ENCODE data around the gene DPAGT1.
"Not testable (repeated sequence)": the region's sequence is repeated elsewhere in the genome, so short reads cannot be mapped to it uniquely, and the experiment has no call there.

Gene DPAGT1

GRCh38 chr11:119115484-119116234, 14.0 kb upstream of the DPAGT1 start:
- DNase-seq: no peak

GRCh38 chr11:119114351-119114750, 12.7 kb upstream of the DPAGT1 start:
- DNase-seq: no peak

- no peak for DNase-seq
Observed at GRCh38 chr11:119113716-119114115, 12.1 kb upstream of the DPAGT1 start.

- DNase-seq: no peak
Observed at GRCh38 chr11:119112314-119113020, 10.8 kb upstream of the DPAGT1 start.

GRCh38 chr11:119111361-119111925, 9.8 kb upstream of the DPAGT1 start:
- no peak for DNase-seq

GRCh38 chr11:119110439-119110838, 8.8 kb upstream of the DPAGT1 start:
- no peak for DNase-seq

GRCh38 chr11:119109843-119110242, 8.2 kb upstream of the DPAGT1 start:
- DNase-seq: no peak

- no peak for DNase-seq
Observed at GRCh38 chr11:119108857-119109221, 7.2 kb upstream of the DPAGT1 start.

GRCh38 chr11:119108146-119108856, 6.6 kb upstream of the DPAGT1 start:
- DNase-seq: peak; percentile 63 to 70

GRCh38 chr11:119107538-119108145, 6.0 kb upstream of the DPAGT1 start:
- DNase-seq: no peak

- peak; percentile 92 for DNase-seq
Observed at GRCh38 chr11:119106564-119107537, 5.2 kb upstream of the DPAGT1 start, which contains the start of gene C2CD2L. TSS of gene C2CD2L (plus strand) at chr11:119107344. CDS start at chr11:119107742, 398 bp downstream.

GRCh38 chr11:119103793-119104192, 2.1 kb upstream of the DPAGT1 start:
- DNase-seq: no peak

- DNase-seq: not testable (repeated sequence)
Observed at GRCh38 chr11:119103161-119103664, 1.6 kb upstream of the DPAGT1 start.

GRCh38 chr11:119100994-119101758, 477 bp downstream of the DPAGT1 start:
- peak in 1 of 2 experiments; percentile 34 for DNase-seq

- peak; percentile 33 to 65 for DNase-seq
Observed at GRCh38 chr11:119100246-119100970, 1.2 kb downstream of the DPAGT1 start.

GRCh38 chr11:119099711-119100110, 1.9 kb downstream of the DPAGT1 start:
- DNase-seq: no peak

- peak; percentile 99 for DNase-seq
Observed at GRCh38 chr11:119095066-119095880, 6.4 kb downstream of the DPAGT1 start.

GRCh38 chr11:119094816-119095065, 6.9 kb downstream of the DPAGT1 start:
- peak; percentile 62 to 83 for DNase-seq
